Coronary artery (tissue), 2 donors: Measurements from ENCODE around the gene SLC27A1.
"Not testable (repeated sequence)": the region's sequence is repeated elsewhere in the genome, so short reads cannot be mapped to it uniquely, and the experiment has no call there.

Experiments used
- DNase-seq: peaks from one replicate; pipeline ENCODE4 v3.0.0-alpha.2; 2017; ENCODE audit warnings: low spot score
- H3K27ac ChIP-seq, 2 donors: fragments of 200-600 bp; sonication (generic); one replicate each; pipeline ENCODE4 v1.5.1; 2016 to 2019
- H3K4me3 ChIP-seq: fragments of 200-600 bp; sonication (generic); 2 replicates; pipeline ENCODE4 v1.5.1; 2016; ENCODE audit warnings: mild to moderate bottlenecking, moderate library complexity
- TF ChIP-seq, protein P1 (sequence below): fragments of 200-600 bp; sonication (generic); IDR thresholded peaks from one replicate; pipeline ENCODE4 v1.5.1; 2019; ENCODE audit warnings: antibody characterized with exemption

The SLC27A1 gene

DNA sequence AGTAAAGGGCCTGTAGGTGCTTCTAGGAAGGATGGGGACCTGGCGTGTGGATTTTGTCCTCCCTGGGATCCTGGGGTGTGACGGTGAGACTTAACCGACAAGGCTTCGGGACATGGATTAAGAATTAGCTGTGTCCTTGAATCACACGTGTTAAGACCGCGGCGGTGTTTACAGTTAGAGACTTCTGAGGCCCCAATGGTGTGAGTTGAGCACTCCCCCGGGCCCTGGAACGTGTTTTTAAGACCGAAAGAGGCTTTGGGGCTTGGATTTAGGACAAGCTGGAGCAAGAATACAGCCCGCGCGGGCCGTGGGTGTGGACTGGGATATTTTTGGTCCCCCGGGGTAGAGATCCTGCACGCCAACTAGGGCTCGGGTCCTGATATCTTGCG is 1.2 kb upstream of the SLC27A1 start:
- H3K4me3 ChIP-seq: peak overlapping the region; percentile 84
- no peak for DNase-seq

DNA sequence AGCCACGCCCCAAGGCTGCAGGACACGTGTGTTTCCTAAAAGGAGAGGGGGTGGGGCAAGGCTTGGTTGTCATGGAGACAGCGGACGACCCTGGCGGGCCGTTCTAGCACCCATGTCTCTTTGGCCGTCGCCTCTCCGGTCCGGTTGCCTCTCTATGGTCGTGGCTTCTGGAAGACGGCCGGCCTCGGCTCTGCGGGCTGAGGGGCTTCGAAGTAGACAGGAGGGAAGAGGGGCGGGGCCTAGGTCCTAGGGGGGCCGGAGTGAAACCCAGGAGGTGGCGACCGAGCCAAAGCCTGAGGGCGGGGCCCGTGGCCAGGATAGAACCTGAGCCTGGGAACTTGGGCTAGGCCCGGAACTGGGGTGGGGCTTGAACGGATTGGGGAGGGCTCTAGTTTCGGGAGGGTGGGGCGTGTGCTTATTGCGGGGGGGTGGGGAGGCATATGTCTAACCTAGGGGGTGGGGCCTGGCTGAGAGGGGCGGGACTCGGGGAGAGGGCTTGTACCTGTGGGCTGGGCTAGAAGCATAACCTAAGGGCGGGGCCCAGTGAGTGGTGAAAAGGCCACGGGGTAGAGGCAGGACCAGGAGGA is 750 bp upstream of the SLC27A1 start:
- Histone ChIP-seq H3K27ac (peak overlapping the region; percentile 84 to 97), H3K4me3 (peak overlapping the region; percentile 84)
- TF ChIP-seq, protein P1, sequence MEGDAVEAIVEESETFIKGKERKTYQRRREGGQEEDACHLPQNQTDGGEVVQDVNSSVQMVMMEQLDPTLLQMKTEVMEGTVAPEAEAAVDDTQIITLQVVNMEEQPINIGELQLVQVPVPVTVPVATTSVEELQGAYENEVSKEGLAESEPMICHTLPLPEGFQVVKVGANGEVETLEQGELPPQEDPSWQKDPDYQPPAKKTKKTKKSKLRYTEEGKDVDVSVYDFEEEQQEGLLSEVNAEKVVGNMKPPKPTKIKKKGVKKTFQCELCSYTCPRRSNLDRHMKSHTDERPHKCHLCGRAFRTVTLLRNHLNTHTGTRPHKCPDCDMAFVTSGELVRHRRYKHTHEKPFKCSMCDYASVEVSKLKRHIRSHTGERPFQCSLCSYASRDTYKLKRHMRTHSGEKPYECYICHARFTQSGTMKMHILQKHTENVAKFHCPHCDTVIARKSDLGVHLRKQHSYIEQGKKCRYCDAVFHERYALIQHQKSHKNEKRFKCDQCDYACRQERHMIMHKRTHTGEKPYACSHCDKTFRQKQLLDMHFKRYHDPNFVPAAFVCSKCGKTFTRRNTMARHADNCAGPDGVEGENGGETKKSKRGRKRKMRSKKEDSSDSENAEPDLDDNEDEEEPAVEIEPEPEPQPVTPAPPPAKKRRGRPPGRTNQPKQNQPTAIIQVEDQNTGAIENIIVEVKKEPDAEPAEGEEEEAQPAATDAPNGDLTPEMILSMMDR: no peak
- DNase-seq: peak; percentile 98

More for the DNA sequence above, 1.2 kb upstream of the SLC27A1 start:
- peak overlapping the region; percentile 84 to 97 for H3K27ac ChIP-seq
- TF ChIP-seq, protein P1: no peak

DNA sequence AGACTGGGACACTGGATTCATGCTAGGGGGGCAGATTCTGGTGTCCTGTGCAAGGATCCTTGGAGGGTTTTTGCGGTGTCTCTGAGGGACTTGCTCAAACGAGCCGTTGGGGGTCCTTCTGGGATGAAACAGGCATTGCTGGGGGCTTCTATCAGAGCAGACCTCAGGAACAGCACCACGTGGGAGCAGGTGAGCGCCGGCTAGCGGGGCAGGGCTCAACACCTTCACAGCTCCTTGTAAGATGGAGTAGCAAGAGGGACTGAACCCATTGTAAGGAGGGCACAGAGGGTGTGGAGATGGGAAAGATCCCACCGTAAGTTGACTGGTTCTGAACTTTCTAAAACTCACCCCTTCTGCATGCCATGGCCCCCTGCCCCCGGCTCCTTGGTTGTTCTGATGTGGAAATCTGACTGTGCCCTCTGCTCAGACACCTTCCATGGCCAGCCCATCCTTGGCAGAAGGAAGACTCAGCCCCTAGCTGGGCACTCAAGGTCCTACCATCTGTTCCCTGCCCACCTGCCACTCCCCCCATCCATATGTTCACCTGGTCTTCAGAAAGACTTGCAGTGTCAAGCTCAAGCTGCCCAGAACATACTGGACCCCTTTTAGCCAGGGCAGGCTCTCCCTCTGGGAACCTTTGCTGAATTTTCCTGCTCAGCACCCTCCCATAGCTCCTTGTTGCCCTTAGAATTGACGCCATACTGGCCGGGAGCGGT is 1.2 kb downstream of the SLC27A1 start:
- Histone ChIP-seq H3K4me3 (peak overlapping the region; percentile 84), H3K27ac (peak overlapping the region in 1 of 2 donors; percentile 97)
- no peak for DNase-seq
- TF ChIP-seq, protein P1: no peak

DNA sequence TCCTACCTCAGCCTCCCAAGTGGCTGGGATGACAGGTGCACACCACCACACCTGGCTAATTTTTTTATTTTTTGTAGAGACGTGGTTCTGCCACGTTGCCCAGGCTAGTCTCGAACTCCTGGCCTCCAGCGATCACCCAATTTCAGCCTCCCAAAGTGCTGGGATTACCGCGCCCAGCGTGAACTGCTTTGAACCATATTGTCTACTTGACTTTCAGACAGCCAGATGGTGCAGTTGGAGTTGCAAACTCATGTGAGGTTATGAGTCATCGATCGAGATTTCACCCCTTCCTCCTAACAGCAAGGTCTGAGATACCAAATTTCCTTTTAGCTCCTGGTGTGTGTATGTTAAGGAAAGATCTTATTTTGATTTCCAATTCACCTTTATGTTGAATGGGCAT is 2.7 kb downstream of the SLC27A1 start:
- H3K27ac ChIP-seq: peak overlapping the region in 1 of 2 donors; percentile 34
- TF ChIP-seq, protein P1: no peak

DNA sequence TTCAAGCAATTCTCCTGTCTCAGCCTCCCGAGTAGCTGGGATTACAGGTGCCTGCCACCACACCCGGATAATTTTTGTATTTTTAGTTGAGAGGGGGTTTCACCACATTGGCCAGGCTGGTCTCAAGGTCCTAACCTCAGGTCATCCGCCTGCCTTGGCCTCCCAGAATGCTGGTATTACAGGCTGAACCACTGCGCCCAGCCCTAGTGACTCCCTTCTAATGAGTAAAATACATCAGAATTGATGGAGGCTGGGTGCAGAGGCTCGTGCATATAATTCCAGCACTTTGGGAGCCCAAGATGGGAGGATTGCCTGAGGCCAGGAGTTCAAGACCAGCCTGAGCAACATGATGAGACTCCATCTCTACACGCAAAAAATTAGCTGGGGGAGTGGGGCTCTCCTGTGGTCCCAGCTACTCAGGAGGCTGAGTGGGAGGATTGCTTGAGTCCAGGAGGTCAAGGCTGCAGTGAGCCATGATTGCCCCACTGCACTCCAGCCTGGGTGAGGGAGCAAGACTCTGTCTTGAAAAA is 4.8 kb downstream of the SLC27A1 start:
- Histone ChIP-seq H3K27ac (peak overlapping the region; percentile 62 to 72), H3K4me3 (peak overlapping the region; percentile 17)
- not testable (repeated sequence) for DNase-seq

More for the DNA sequence above, 2.7 kb downstream of the SLC27A1 start:
- DNase-seq: no peak
- no peak overlapping the region for H3K4me3 ChIP-seq

DNA sequence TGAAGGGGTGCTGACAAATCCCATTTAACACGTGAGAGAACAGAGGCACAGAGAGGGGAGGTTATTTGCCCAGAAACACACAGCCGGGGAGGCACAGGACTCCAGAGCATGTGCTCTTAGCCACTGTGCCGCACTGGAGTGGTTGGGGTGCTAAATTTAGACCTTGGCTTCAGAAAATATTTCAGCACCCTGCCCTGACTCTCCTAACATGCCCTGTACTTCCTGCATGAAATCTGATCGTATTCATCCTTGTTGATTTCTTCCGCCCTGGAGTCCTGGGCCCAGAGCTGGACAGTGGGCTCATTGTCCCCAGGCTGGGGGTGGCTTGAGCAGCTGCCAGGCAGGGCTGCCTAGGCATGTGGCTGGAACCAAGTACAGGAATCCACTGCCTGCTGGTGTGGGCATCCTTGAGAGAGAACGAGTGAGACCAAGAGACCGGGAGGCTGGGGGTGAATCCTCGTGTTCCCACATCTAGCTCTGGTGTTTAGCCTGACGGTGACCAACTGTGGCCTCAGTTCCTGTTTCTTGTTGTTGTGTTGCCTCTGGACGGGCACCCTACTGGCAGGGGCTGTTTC is 5.3 kb downstream of the SLC27A1 start:
- TF ChIP-seq, protein P1: no peak
- H3K4me3 ChIP-seq: peak overlapping the region; percentile 17
- peak overlapping the region; percentile 62 to 72 for H3K27ac ChIP-seq
- DNase-seq: no peak

DNA sequence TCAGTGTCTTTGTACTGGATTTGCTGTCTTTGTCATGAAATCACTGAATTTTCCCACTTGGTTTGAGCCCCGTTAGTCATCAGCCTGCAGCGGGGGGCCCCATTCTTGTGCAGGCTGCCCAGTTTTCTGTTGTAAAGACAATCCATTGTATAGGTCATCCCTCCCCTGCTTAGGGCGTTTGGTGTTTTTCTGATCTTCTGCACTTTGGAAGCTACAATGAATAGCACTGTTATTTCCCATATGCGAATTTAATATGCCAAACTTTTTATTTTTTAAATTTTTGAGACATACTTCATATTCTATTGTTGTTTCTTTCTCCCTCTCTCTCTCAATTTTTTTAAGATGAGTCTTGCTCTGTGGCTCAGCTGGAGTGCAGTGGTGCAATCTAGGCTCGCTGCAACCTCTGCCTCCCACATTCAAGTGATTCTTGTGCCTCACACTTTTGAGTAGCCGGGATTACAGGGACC is 9.0 kb downstream of the SLC27A1 start:
- no peak overlapping the region for H3K4me3 ChIP-seq
- TF ChIP-seq, protein P1: no peak
- peak overlapping the region in 1 of 2 donors; percentile 27 for H3K27ac ChIP-seq
- DNase-seq: no peak
